ENCODE data around the gene FAM151B. TPM values are rescaled to one million over a fixed set of nuclear protein-coding genes. Genes with fewer than 3 reads are reported as not detected.

Gene FAM151B
- total and polyA plus RNA-seq, 2 experiments from 2014 or later, result 0.55 TPM; not detected in 1

Other genes starting within 250 kb of the FAM151B start
- gene SERINC5, start 232.1 kb upstream of the FAM151B start, total RNA-seq (2014; rRNA removed; shearing (Covaris generic)), result 101 and 107 TPM in 2 replicates
- 32.3 and 34.0 TPM in 2 replicates for gene SERINC5, start 232.1 kb upstream of the FAM151B start, polyA plus RNA-seq (2016; fragmentation: Nextera tagmentation; extraction: Ambion mirVana)
- gene SPZ1, start 168.1 kb upstream of the FAM151B start, total RNA-seq (2014; rRNA removed; shearing (Covaris generic)), result not detected in 2 replicates
- not detected in 2 replicates for gene SPZ1, start 168.1 kb upstream of the FAM151B start, polyA plus RNA-seq (2016; fragmentation: Nextera tagmentation; extraction: Ambion mirVana)
- 24.2 and 24.7 TPM in 2 replicates for gene ZFYVE16, start 80.0 kb upstream of the FAM151B start, total RNA-seq (2014; rRNA removed; shearing (Covaris generic))
- 23.0 and 26.6 TPM in 2 replicates for gene ZFYVE16, start 80.0 kb upstream of the FAM151B start, polyA plus RNA-seq (2016; fragmentation: Nextera tagmentation; extraction: Ambion mirVana)
- 1.5 and 2.9 TPM in 2 replicates for gene ANKRD34B, start 82.2 kb downstream of the FAM151B start, total RNA-seq (2014; rRNA removed; shearing (Covaris generic))
- gene ANKRD34B, start 82.2 kb downstream of the FAM151B start, polyA plus RNA-seq (2016; fragmentation: Nextera tagmentation; extraction: Ambion mirVana), result 1.6 and 1.7 TPM in 2 replicates
- gene MSH3, start 166.6 kb downstream of the FAM151B start, total RNA-seq (2014; rRNA removed; shearing (Covaris generic)), result 16.6 and 17.1 TPM in 2 replicates
- 9.1 and 13.3 TPM in 2 replicates for gene MSH3, start 166.6 kb downstream of the FAM151B start, polyA plus RNA-seq (2016; fragmentation: Nextera tagmentation; extraction: Ambion mirVana)
- gene DHFR, start 166.9 kb downstream of the FAM151B start, total RNA-seq (2014; rRNA removed; shearing (Covaris generic)), result 82.8 and 95.6 TPM in 2 replicates
- 48.7 and 56.2 TPM in 2 replicates for gene DHFR, start 166.9 kb downstream of the FAM151B start, polyA plus RNA-seq (2016; fragmentation: Nextera tagmentation; extraction: Ambion mirVana)

All from GM23338 (cell line).